Stomach (tissue), 4 donors: ENCODE data around the gene ACAT1.

Experiments used
- CTCF ChIP-seq, 7 experiments: fragments of 450-650 bp in 4 of 7; fragments of 200-600 bp in 3 of 7; sonication (generic) in 3 of 7; IDR thresholded peaks; one replicate each; pipeline ENCODE4 v1.5.1; 2016 to 2019; ENCODE audit warnings: antibody characterized with exemption in 7 of 7, control low read depth in 2 of 7, mild to moderate bottlenecking in 1 of 7
- POLR2AphosphoS5 ChIP-seq, 3 donors: sonication (generic); formaldehyde crosslinking; IDR thresholded peaks; one replicate each; pipeline ENCODE4 v1.6.1; 2016; ENCODE audit warnings: antibody characterized with exemption in 3 of 3

DNA sequence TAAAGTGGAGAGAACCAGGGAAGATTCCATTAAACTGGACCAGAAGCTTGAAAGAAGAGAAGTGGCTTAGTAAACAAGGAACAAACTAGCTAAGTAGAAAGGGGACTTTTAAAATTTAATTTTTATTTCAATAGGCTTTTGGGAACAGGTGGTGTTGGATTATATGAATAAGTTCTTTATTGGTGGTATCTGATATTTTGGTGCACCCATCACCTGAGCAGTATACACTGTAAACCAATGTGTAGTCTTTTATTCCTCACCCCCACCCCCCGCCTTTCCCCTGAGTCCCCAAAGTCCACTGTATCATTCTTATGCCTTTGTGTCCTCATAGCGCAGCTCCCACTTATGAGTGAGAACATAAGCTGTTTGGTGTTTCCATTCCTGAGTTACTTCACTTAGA, 7.4 kb downstream of the ACAT1 start:
- TF ChIP-seq CTCF (IDR thresholded peaks at IDR 0.05) (no peak), POLR2AphosphoS5 (IDR thresholded peaks at IDR 0.05) (no peak)
